SU-DHL-6 (cell line): Measurements from ENCODE around the gene ZNF423.

Experiments
- H2AFZ ChIP-seq: fragments of 200-600 bp; sonication (generic); 2 replicates; pipeline ENCODE4 v1.6.1; 2014; ENCODE audit warnings: low read depth, mild to moderate bottlenecking, moderate library complexity, mixed read lengths, antibody characterized with exemption, low read length; ENCODE audit not compliant: severe bottlenecking
- H3F3A ChIP-seq: fragments of 200-600 bp; shearing (Covaris generic); 2 replicates; pipeline ENCODE4 v1.6.0; 2016; ENCODE audit warnings: antibody characterized with exemption, mild to moderate bottlenecking; ENCODE audit not compliant: insufficient read depth
- H3K27ac ChIP-seq: fragments of 200-600 bp; sonication (generic); 2 replicates; pipeline ENCODE4 v1.5.1; 2016; ENCODE audit warnings: low read depth, mild to moderate bottlenecking, low read length, moderate library complexity, mixed read lengths
- H3K27me3 ChIP-seq: fragments of 200-600 bp; sonication (generic), shearing (Covaris generic); 2 replicates; pipeline ENCODE4 v1.6.0; 2014; ENCODE audit warnings: mild to moderate bottlenecking, low read length
- H3K36me3 ChIP-seq: fragments of 200-600 bp; sonication (generic); 2 replicates; pipeline ENCODE4 v1.6.1; 2014; ENCODE audit warnings: mild to moderate bottlenecking, low read length, mixed read lengths
- H3K4me2 ChIP-seq: fragments of 300-600, 200-600 bp; shearing (Covaris generic), sonication (generic); 2 replicates; pipeline ENCODE4 v1.6.0; 2014; ENCODE audit warnings: low read length, low read depth, mild to moderate bottlenecking; ENCODE audit not compliant: poor library complexity, severe bottlenecking
- H3K4me3 ChIP-seq: fragments of 200-600 bp; sonication (generic); 2 replicates; pipeline ENCODE4 v1.5.1; 2014; ENCODE audit warnings: antibody characterized with exemption, low read length, mild to moderate bottlenecking, mixed read lengths; ENCODE audit not compliant: insufficient read depth, poor library complexity, severe bottlenecking
- H3K79me2 ChIP-seq: fragments of 200-600 bp; sonication (generic); 2 replicates; pipeline ENCODE4 v1.6.1; 2014; ENCODE audit warnings: mild to moderate bottlenecking, low read length, moderate library complexity; ENCODE audit not compliant: insufficient read depth
- H3K9ac ChIP-seq: fragments of 200-600 bp; sonication (generic); 2 replicates; pipeline ENCODE4 v1.7.0; 2014; ENCODE audit warnings: mild to moderate bottlenecking, low read length
- H3K9me2 ChIP-seq: fragments of 200-600 bp; sonication (generic); replicated peaks from 2 replicates; pipeline ENCODE4 v1.6.1; 2014; ENCODE audit warnings: low read length; ENCODE audit not compliant: insufficient read depth
- H3K9me3 ChIP-seq: fragments of 200-600 bp; sonication (generic); 2 replicates; pipeline ENCODE4 v1.6.1; 2014; ENCODE audit warnings: low read length, mixed read lengths; ENCODE audit not compliant: insufficient read depth
- H4K20me1 ChIP-seq: fragments of 200-600 bp; sonication (generic); 2 replicates; pipeline ENCODE4 v1.6.1; 2014; ENCODE audit warnings: low read depth, mild to moderate bottlenecking, antibody characterized with exemption, low read length, moderate library complexity, mixed read lengths
- CTCF ChIP-seq: fragments of 200-600 bp; sonication (generic); IDR thresholded peaks from one replicate; pipeline ENCODE4 v1.5.1; 2017; ENCODE audit warnings: antibody characterized with exemption, mild to moderate bottlenecking, low read length, moderate library complexity; ENCODE audit not compliant: insufficient read depth, poor library complexity, severe bottlenecking
- EZH2phosphoT487 ChIP-seq: fragments of 200-600 bp; sonication (generic), shearing (Covaris generic); conservative IDR thresholded peaks from 2 replicates; pipeline ENCODE4 v1.6.1; 2018; ENCODE audit warnings: mild to moderate bottlenecking, antibody characterized with exemption, low read length, moderate library complexity, mixed read lengths

ZNF423 gene

DNA sequence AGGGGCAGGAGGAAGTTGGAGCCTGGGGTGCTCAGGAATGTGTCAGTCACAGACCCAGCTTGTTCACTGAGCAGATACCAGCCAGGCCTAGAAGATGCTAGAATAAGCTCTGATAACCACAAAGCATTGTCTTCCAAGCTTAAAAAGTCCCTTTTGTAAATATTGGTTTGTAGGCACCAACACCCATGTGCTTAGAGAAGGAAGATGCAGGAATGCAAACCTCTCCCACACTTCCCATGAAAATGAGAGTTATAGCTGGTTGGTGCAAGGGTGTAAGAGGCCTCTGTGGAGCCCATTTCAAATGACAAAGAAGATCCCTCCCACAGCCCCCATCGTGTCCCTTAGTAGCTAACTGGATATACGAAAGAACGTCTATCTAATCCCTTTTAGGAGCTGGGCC lies 272.0 kb downstream of the ZNF423 start:
- Histone ChIP-seq H3K27me3 (no peaks in the 10 kb centered on the region), H3K4me2 (no peak overlapping the region), H3K9ac (no peak overlapping the region), H3F3A (no peaks in the 10 kb centered on the region), H3K79me2 (no peaks in the 10 kb centered on the region), H3K36me3 (no peaks in the 10 kb centered on the region), H3K9me3 (no peaks in the 10 kb centered on the region), H2AFZ (no peak overlapping the region), H4K20me1 (no peaks in the 10 kb centered on the region), H3K27ac (no peak overlapping the region), H3K4me3 (no peak overlapping the region), H3K9me2 (no peaks in the 10 kb centered on the region)
- no peak for TF ChIP-seq EZH2phosphoT487
- no peak for TF ChIP-seq CTCF

GRCh38 chr16:49581630-49582298 lies 274.1 kb downstream of the ZNF423 start:
- H3K4me2 ChIP-seq, result no peak overlapping the region
- no peak overlapping the region for H3K9ac ChIP-seq
- TF ChIP-seq CTCF, result no peak
- TF ChIP-seq EZH2phosphoT487, result no peak
- H3K27ac ChIP-seq, result no peak overlapping the region
- no peaks in the 10 kb centered on the region for H3K9me2 ChIP-seq
- no peaks in the 10 kb centered on the region for H4K20me1 ChIP-seq
- no peaks in the 10 kb centered on the region for H3K36me3 ChIP-seq
- no peak overlapping the region for H2AFZ ChIP-seq
- H3K27me3 ChIP-seq, result no peaks in the 10 kb centered on the region
- H3K9me3 ChIP-seq, result no peaks in the 10 kb centered on the region
- H3K4me3 ChIP-seq, result no peak overlapping the region
- no peaks in the 10 kb centered on the region for H3F3A ChIP-seq
- no peaks in the 10 kb centered on the region for H3K79me2 ChIP-seq

GRCh38 chr16:49580751-49581303 lies 275.1 kb downstream of the ZNF423 start:
- Histone ChIP-seq H3K9ac (no peak overlapping the region), H3K79me2 (no peaks in the 10 kb centered on the region), H3K4me2 (no peak overlapping the region), H3K36me3 (no peaks in the 10 kb centered on the region), H3K9me2 (no peaks in the 10 kb centered on the region), H3K9me3 (no peaks in the 10 kb centered on the region), H4K20me1 (no peaks in the 10 kb centered on the region), H3K4me3 (no peak overlapping the region), H3K27ac (no peak overlapping the region), H3K27me3 (no peaks in the 10 kb centered on the region), H3F3A (no peaks in the 10 kb centered on the region), H2AFZ (no peak overlapping the region)
- TF ChIP-seq EZH2phosphoT487 (no peak), CTCF (no peak)
